Head of caudate nucleus (tissue), 42 donors: Measurements from ENCODE around the gene SAV1.

ENCODE experiments used
- DNase-seq, 42 donors: peaks; one replicate each; pipeline versions ENCODE4 v3.0.0 to v3.0.0-alpha.2; 2020 to 2021; ENCODE audit warnings: mixed read lengths in 7 of 42
- intact Hi-C: fragments of 100-400 bp; cut with DNase I; formaldehyde crosslinking; loops from one replicate; pipeline ENCODE4 v1.15.0; 2022

Gene SAV1

GRCh38 chr14:50616275-50616674 is 51.8 kb downstream of the SAV1 start:
- no peak for DNase-seq
- intact Hi-C loops = loop anchor here (10.0 kb wide), 1 partner anchor 51 kb away; the partner anchor contains the start of gene ATL1

GRCh38 chr14:50615552-50615951 is 52.6 kb downstream of the SAV1 start:
- intact Hi-C loops = loop anchor here (10.0 kb wide), 1 partner anchor 51 kb away; the partner anchor contains the start of gene ATL1

GRCh38 chr14:50615056-50615455 is 53.0 kb downstream of the SAV1 start:
- DNase-seq = peak in 3 of 42 donors; percentile 19 to 43 (median 27)
- intact Hi-C loops = loop anchor here (10.0 kb wide), 1 partner anchor 50 kb away; the partner anchor contains the start of gene ATL1

More at GRCh38 chr14:50615552-50615951, 52.6 kb downstream of the SAV1 start:
- DNase-seq = peak in 31 of 42 donors; percentile 17 to 81 (median 54)

GRCh38 chr14:50612806-50613205 is 55.3 kb downstream of the SAV1 start:
- intact Hi-C loops = loop anchor here (10.0 kb wide), 1 partner anchor 48 kb away; the partner anchor contains the start of gene ATL1
- no peak for DNase-seq

DNA sequence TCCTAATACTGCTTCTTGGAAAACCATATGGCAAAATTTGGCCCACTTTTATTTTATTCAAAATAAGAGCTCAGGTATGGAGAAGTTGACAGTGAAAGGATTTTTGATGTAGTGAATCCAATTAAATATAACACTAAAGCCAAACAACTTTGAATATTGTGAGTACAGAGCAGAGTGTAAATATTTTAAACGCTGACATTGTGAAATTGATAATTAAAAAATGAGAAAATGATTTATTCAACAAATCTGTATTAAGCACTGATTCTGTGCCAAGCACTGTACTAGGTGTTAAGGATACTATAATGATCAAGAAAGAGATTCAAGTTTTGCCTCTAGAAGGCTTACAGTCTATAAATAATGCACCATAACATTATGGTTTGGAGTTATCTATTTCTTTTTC is 57.6 kb downstream of the SAV1 start:
- intact Hi-C loops = loop anchor here (10.0 kb wide), 1 partner anchor 46 kb away; the partner anchor contains the start of gene ATL1

GRCh38 chr14:50608302-50608851 is 59.7 kb downstream of the SAV1 start:
- intact Hi-C loops = loop anchor here (10.0 kb wide), 2 partner anchors 56 to 166 kb away; partner anchors contain the start of gene SAV1
- DNase-seq = no peak

More for the DNA sequence above, 57.6 kb downstream of the SAV1 start:
- DNase-seq = no peak

DNA sequence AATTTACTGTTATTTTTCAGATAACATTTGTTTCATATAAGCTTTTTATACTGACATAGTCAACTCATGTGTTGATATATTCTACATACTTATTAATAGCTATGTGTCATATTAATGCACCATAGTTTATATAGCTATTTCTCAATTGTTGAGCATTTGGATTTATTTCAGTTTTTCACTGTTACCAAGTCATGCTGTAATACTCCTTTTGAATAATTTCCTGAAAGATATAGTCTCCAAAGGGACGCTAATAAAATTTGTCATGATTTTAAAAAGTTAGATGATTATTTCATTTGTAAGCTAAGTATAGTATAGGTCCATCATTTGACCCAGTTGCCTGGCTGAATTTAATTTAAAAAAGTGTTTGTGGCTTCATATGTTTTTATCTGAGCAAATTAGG is 60.3 kb downstream of the SAV1 start:
- DNase-seq = no peak
- intact Hi-C loops = loop anchor here (10.0 kb wide), 2 partner anchors 57 to 167 kb away; partner anchors contain the start of gene SAV1

GRCh38 chr14:50607181-50607580 is 60.9 kb downstream of the SAV1 start:
- intact Hi-C loops = loop anchor here (10.0 kb wide), 2 partner anchors 58 to 168 kb away; partner anchors contain the start of gene SAV1
- no peak for DNase-seq

- intact Hi-C loops = loop anchor here (10.0 kb wide), 2 partner anchors 58 to 168 kb away; partner anchors contain the start of gene SAV1
- no peak for DNase-seq
Observed at GRCh38 chr14:50606468-50606867, 61.6 kb downstream of the SAV1 start.

DNA sequence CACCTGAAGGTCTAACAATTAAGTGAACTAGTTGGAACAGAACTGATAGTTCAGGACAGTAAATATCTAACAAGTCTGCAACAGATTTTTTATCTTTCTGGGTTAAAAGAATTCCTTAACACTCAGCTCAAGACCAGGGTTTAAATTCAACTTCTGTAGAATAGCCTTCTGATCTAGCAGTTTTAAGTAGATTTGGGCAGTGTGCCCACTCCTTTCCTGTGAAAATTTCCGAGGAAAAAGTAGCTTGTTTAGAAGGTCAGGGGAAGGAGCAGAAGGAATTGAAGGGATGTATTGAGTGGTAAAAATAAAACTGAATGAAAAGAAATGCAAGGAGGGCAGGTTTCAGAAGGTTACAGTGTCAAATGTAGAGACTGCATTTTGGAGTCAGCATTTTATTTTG is 62.3 kb downstream of the SAV1 start:
- intact Hi-C loops = loop anchor here (10.0 kb wide), 2 partner anchors 59 to 169 kb away; partner anchors contain the start of gene SAV1
- DNase-seq = no peak

- no peak for DNase-seq
- intact Hi-C loops = loop anchor here (5.0 to 10.0 kb wide), 3 partner anchors 61 to 171 kb away; partner anchors contain the start of gene SAV1
Observed at GRCh38 chr14:50603565-50603964, 64.5 kb downstream of the SAV1 start.

DNA sequence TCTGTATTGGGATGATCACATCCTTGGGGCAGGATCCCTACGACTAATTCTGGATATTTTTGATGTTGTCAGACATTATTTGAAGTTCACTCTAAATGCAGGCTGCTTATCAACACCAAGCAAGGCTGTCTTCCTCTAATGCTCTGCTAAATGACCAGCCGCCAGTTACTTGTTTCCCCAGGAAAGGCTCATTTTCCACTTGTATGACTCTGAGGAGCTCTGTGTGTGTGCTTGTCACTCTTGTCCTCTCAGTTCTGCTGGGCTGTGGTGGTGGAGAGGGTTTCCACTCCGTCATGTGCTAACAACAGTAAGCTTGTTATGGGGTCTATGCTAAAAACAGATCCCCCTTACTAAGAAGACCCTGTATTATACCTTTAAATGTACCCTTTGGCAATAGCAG is 66.1 kb downstream of the SAV1 start:
- intact Hi-C loops = loop anchor here (5.0 to 10.0 kb wide), 3 partner anchors 63 to 173 kb away; partner anchors contain the start of gene SAV1
- peak in 1 of 42 donors; percentile 17 for DNase-seq

- no peak for DNase-seq
- intact Hi-C loops = loop anchor here (5.0 to 10.0 kb wide), 3 partner anchors 63 to 173 kb away; partner anchors contain the start of gene SAV1
Observed at GRCh38 chr14:50601394-50601793, 66.7 kb downstream of the SAV1 start.

GRCh38 chr14:50600849-50601248 is 67.3 kb downstream of the SAV1 start:
- DNase-seq = peak in 5 of 42 donors; percentile 13 to 48 (median 39)
- intact Hi-C loops = loop anchor here (5.0 to 10.0 kb wide), 3 partner anchors 64 to 174 kb away; partner anchors contain the start of gene SAV1

DNA sequence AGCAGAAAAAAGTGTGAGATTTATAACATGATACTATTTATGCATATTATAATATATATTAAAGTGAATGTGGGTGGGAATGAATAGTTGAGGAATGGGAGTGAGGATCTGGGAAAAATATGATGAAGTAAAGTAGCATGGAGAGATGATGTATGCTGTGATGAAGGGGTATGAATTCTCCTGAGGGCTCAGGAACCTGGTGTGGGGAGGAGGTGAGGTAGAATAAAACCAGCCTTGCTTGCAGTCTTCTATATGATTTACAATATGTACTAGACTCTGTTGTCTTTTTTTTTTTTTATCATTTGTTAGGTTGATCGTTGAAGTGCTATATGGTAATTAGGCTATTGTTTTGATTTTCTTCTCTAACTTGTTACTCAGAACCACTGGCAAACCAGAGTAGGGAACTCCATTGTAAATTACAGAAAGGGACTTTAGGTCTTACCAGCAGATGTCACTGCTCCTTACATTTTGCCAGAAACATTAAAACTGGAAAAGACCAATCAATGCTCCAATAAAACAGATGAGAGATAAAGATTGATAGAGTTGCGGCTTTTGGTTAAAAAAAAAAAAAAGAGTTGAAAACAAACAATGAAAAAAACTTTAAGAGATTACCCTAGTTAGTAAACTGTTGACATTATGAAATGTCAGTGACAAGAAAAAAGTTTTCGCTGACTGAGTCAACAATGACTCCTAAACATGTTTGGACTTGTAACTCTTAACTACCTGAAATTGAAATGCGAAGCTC is 68.2 kb downstream of the SAV1 start:
- intact Hi-C loops = loop anchor here (5.0 to 10.0 kb wide), 3 partner anchors 65 to 175 kb away; partner anchors contain the start of gene SAV1
- peak in 5 of 42 donors; percentile 15 to 58 (median 36) for DNase-seq

DNA sequence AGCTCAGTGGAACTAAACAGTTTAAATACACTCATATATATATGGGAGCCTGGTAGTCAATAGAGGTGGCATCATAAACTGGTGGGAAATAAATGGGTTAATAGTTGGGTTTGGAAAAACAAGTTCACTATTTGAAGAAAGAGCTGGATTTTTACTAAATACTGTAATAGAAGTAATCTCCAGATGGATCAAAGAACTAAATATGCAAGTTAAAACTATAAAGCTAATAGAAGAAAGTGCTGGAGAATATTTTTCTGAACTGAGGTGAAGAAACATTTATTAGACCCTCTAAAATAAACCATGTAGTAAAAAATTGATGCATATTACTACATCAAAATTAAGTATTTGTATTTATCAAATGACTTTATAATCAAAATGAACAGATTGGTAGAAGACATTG is 69.3 kb downstream of the SAV1 start:
- intact Hi-C loops = no loop called here
- DNase-seq = no peak

DNA sequence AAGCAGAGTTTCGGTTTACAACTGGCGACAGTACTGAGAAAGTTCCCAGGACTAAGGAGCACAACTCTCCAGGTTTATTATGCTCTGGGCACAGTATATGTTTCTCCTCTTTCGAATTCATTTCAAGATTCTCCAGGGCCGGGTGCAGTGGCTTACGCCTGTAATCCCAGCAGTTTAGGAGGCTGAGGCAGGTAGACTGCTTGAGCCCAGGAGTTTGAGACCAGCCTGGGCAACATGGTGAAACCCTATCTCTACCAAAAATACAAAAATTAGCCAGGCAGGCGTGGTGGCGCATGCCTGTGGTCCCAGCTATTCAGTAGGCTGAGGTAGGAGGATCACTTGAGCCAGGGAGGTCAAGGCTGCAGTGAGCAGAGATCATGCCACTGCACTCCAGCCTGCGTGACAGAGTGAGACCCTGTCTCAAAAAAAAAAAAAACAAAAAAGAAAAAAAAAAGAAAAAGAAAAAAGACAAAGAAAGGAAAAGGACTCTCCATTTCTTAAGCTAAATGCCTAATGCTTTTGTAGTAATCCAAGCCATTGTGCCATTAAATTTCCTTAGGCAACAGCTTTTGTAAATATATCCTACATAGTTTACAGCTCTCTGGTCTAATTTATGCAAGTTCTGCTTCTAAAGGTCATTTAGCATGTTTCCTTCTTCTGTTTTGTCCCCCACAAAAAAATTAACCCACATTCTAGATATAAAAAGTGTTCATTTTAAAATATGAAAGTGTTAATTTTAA is 73.4 kb downstream of the SAV1 start:
- intact Hi-C loops = no loop called here
- no peak for DNase-seq

DNA sequence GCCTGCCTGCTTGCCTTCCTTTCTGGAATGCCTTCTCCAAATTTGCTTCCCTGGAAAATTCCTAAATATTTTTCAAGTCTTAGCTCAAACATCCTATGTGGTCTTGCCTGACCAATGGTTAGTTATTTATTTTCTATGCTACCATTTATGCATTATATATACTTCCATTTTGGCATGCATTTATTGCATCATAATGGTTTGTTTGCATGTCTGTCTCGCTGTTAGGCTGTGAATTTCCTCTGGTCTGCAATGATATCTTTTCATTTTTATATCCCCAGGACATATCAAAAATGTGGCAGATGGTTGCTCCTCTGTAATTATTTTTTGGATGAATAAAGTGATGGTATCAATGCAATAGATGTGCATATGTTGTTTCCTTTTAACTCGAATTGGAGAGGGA is 77.6 kb downstream of the SAV1 start:
- intact Hi-C loops = no loop called here
- DNase-seq = no peak
